ENCODE measurements around the gene PDE9A.

DNA sequence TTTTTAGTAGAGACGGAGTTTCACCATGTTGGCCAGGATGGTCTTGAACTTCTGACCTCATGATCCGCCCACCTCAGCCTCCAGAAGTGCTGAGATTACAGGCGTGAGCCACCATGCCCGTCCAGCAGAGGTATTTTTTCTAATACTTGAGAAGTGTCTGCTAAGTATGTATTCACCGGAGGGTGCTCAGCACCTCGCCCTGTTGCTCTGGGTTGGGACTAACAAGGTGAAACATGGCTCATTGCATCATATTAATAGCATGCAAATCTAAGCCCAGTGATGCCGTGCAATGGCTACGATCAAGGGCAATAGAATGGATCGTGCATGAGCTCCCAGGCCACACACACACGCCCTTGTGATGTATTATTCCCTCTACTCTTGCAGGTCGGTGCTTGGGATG is 68.7 kb downstream of the PDE9A start:
- TF ChIP-seq, protein P1, sequence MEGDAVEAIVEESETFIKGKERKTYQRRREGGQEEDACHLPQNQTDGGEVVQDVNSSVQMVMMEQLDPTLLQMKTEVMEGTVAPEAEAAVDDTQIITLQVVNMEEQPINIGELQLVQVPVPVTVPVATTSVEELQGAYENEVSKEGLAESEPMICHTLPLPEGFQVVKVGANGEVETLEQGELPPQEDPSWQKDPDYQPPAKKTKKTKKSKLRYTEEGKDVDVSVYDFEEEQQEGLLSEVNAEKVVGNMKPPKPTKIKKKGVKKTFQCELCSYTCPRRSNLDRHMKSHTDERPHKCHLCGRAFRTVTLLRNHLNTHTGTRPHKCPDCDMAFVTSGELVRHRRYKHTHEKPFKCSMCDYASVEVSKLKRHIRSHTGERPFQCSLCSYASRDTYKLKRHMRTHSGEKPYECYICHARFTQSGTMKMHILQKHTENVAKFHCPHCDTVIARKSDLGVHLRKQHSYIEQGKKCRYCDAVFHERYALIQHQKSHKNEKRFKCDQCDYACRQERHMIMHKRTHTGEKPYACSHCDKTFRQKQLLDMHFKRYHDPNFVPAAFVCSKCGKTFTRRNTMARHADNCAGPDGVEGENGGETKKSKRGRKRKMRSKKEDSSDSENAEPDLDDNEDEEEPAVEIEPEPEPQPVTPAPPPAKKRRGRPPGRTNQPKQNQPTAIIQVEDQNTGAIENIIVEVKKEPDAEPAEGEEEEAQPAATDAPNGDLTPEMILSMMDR (IDR thresholded peaks at IDR 0.05): no peak
- no peak for TF ChIP-seq EZH2 (IDR thresholded peaks at IDR 0.05; ENCODE audit: borderline replicate concordance, insufficient read depth, low read depth, low read length, poor library complexity, severe bottlenecking)
